GM19395 (cell line): Measurements from ENCODE around the gene HNRNPH1.
A peak's percentile ranks its signal among the peaks of the same experiment; 100 is the strongest.
"Not testable (repeated sequence)": the region's sequence is repeated elsewhere in the genome, so short reads cannot be mapped to it uniquely, and the experiment has no call there.

Source experiments
- ATAC-seq: cut with Tn5 transposase; IDR thresholded peaks from one replicate; pipeline ENCODE4 v1.9.1; 2021; ENCODE audit warnings: mild to moderate bottlenecking, moderate library complexity; ENCODE audit not compliant: unreplicated experiment

Gene HNRNPH1

DNA sequence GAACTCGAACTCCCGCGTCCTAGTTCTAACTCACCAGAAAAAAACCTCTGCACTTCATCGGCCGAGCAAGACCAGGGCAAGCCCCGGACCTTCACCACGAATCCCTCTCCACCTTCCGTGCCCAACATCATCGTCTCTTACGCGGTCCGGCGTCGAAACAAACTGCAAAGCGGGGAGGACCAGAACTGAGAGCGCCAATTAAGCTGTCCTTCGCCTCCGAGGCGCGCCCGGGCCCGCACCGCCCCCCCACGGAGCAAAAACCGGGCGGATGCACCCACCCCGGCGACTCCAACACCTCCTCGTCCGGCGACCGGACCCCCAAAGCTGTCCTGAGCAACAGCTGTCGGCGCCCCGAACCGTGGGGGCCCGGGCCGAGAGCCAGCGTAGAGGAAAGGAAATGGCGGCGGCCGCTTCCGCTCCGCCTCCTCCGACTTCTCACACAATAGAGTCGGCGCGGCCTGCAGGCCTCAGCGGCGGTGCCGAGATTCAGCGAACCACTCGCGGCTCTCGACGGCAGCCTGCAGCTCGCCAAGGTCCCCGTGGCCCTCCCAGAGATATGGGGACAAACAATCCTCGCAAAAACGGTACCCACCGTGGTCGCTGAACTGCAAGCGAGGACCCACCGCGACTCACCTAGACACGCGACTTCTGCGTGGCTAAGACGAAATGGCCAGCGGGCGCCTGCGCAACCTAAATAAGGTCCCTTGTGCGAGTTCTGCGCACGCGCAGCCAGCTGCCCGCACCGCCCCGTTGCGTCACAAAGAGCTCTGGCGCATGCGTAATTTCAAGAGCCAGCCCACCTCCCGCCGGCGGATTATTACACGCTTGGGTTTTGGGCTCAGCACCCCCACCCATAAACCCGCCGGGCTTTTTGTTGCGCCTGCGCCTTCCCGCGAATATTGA, at the start of gene HNRNPH1:
Gene HNRNPH1 (minus strand): TSS at position 669 of the 903 bp plus-strand sequence. CDS start 538 bp downstream, at position 131.
- ATAC-seq = peak; percentile 74

DNA sequence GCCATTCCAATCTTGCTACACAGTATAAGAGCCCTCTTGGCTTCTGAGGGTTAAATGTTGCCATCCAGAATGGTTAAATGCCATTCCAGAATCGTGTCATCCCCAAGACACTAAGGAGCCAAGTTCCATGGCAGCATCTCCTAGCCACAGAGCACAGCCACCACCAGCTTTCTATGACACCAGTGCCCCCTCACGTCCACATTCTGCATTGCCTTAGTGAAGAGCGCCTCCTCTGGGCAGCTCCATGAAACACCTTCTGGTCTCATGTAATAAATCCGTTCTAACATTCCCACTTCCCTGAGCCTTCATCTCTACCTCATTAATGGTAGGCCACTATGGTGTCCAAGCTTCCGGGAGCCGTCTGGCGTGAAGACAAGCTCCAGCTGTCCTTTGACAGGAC, 44.9 kb upstream of the HNRNPH1 start:
- ATAC-seq = no peak

- ATAC-seq = not testable (repeated sequence)
Measured at GRCh38 chr5:179661647-179662046, 38.2 kb upstream of the HNRNPH1 start.

GRCh38 chr5:179658179-179658856, 34.8 kb upstream of the HNRNPH1 start:
- peak; percentile 74 for ATAC-seq

DNA sequence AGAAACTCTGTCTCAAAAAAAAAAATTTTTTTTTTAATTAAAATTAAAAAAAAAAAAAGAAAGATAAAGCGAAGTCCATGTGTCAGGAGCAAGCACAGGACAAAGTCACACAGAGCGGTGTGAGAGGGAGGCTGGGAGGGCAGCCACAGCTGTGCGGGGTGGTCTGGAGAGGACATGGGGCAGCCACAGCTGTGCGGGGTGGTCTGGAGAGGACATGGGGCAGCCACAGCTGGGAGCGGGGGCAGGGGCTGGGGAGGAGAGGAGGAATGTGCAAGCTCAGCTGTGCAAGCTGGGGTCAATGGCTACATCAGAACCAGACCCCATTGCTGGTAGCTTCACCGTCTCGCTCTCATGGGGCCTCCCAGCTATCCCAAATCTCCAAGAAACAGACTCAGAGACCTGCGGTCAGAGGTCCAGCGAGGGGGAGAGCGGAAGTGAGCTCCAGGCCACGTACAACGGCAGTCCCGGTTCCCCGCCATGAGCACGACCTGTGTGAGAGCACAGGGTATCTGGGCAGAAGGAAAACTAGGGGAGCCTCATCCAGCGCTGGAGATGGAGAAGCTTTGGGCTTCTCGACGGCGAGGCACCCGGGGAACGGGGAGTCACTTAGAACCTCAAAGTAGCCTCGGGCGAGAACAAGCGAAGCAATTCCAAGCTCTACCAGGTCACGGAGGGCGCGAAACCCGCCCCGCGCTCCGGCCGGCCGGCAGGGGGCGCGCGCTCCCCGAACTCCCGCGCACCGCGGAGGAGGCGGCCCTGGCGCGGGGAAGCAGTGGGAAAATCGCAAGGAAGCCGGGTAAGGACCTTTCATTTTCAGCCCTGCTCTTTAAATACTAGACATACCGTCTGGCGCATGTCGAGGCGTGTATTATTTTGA, 34.1 kb upstream of the HNRNPH1 start:
- peak; percentile 92 for ATAC-seq

DNA sequence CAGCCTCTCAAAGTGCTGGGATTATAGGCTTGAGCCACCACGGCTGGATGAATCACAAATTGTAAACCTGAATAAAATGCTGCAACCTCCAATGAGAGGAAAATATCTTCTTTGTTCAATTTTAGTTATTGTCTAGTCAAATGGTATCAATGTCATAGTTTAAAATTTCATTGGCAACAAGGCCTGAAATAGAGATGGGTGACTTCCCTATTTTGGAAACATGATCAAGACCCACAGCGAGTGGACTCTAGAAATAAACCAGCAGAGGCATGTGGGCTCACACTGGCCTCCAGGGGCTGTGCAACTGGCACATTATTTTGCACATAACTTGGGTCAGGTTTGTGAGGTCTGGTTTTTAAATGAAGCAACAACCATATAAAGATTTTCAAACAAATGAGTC, 29.7 kb upstream of the HNRNPH1 start:
- not testable (repeated sequence) for ATAC-seq

DNA sequence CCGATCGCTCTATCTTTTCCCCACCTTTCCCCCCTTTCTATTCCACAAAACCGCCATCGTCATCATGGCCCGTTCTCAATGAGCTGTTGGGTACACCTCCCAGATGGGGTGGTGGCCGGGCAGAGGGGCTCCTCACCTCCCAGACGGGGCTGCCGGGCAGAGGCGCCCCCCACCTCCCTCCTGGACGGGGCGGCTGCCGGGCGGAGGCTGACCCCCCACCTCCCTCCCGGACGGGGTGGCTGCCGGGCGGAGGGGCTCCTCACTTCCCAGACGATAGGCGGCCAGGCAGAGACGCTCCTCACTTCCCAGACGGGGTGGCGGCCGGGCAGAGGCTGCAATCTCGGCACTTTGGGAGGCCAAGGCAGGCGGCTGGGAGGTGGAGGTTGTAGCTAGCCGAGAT, 26.8 kb upstream of the HNRNPH1 start:
- ATAC-seq = not testable (repeated sequence)

DNA sequence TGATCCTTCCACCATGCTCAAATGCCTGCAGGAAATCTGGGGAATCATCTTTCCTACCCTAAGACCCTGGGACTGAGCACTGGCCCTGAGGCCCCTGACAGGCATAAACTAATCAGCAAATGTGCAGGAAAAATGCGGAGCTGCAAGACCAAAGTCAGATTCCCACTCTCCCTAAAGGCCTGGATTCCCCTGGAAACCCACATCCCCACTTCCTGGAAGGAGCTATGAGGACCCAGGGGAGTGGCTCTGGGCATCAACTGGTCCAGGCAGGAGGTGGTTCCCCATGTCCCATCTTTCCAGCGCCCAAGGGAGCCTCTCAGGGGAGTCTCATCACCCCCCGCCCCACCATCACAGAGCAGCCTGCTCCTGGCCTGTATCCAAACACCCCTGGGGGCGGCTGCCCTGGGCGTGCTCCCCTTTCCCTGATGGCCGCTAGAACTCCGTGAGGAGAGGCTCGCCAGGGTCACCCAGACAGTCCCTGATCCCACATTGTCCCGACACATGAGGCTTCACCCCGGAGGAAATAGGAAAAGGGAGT, 25.8 kb upstream of the HNRNPH1 start:
- ATAC-seq = not testable (repeated sequence)

GRCh38 chr5:179648410-179648809, 24.9 kb upstream of the HNRNPH1 start:
- no peak for ATAC-seq

DNA sequence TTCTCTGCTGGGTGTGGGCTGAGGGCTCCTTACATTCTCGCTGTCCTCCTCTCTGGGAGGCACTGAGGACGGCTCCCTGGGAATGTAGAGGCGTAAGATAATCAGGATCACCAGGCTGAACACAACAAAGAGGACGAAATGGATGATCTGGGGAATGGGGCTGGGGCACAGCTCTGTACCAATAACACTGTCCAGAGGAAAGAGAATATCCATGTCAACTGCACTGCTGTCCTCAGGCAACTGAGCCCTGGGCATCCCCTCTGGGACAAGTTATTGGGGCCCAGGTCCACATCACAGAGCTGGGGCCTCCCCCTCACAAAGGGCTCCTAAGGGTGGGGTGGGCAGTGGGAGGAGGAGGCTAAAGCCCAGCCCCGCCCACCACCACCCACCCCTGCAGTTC, 21.3 kb upstream of the HNRNPH1 start:
- not testable (repeated sequence) for ATAC-seq

GRCh38 chr5:179643141-179643920, 19.9 kb upstream of the HNRNPH1 start:
- ATAC-seq = not testable (repeated sequence)

- not testable (repeated sequence) for ATAC-seq
Measured at GRCh38 chr5:179642626-179643025, 19.2 kb upstream of the HNRNPH1 start.

- ATAC-seq = not testable (repeated sequence)
Measured at GRCh38 chr5:179641745-179642144, 18.3 kb upstream of the HNRNPH1 start.

GRCh38 chr5:179639296-179639695, 15.8 kb upstream of the HNRNPH1 start:
- not testable (repeated sequence) for ATAC-seq

DNA sequence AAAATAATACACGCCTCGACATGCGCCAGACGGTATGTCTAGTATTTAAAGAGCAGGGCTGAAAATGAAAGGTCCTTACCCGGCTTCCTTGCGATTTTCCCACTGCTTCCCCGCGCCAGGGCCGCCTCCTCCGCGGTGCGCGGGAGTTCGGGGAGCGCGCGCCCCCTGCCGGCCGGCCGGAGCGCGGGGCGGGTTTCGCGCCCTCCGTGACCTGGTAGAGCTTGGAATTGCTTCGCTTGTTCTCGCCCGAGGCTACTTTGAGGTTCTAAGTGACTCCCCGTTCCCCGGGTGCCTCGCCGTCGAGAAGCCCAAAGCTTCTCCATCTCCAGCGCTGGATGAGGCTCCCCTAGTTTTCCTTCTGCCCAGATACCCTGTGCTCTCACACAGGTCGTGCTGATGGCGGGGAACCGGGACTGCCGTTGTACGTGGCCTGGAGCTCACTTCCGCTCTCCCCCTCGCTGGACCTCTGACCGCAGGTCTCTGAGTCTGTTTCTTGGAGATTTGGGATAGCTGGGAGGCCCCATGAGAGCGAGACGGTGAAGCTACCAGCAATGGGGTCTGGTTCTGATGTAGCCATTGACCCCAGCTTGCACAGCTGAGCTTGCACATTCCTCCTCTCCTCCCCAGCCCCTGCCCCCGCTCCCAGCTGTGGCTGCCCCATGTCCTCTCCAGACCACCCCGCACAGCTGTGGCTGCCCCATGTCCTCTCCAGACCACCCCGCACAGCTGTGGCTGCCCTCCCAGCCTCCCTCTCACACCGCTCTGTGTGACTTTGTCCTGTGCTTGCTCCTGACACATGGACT, 11.1 kb upstream of the HNRNPH1 start:
- peak; percentile 94 for ATAC-seq

DNA sequence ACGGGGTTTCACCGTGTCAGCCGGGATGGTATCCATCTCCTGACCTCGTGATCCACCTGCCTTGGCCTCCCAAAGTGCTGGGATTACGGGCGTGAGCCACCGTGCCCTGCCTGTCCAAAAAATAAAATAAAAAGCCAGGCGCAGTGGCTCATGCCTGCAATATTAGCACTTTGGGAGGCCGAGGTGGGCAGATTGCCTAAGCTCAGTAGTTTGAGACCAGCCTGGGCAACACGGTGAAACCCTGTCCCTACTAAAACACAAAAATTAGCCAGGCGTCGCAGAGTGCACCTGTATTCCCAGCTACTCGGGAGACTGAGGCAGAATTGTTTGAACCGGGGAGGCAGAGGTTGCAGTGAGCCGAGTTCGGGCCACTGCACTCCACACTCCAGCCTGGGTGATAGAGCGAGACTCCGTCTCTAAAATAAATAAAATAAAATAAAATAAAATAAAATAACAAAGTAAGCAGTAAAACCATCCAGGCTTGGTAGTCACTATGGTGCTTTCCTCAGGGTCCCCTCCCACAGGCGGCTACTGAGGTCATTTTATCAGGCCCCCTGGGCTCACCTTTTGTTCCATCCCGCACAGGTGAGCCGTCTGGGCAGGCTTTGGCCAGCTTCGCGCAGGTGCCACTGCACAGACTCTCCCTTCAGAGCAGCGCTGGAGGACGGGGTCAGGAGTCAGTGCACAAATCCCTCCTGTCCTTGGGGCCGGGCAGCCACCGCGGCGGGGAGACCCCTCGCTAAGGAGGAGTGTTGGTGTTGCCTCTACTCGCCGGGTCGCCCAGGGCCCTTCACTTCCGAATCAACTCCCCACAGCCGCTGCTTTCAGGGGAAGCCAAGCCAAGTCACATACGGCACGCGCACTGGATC, 10.3 kb upstream of the HNRNPH1 start:
- peak; percentile 65 for ATAC-seq

DNA sequence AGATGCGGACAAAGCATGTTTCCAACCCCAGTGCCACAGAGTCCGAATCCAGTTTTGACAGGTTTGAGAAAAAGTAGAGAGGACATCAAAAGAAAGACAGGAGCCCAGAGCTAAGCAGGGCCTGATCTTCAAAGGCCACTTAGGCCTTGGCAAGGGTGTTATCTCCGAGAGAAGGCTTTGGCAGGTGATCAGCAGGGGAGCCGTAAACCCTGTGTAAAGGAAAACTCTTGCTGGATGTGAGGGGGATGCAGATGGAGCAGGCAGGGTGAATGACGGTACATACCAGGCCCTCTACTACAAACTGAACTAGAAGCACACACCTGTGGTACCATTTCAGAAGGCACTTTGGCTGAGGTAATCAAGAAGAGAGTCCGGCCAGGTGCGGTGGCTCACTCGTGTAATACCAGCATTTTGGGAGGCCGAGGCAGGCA, 1.4 kb upstream of the HNRNPH1 start:
- ATAC-seq = no peak
